ENCODE measurements around the gene NFKBIE. TPM values are rescaled to one million over a fixed set of nuclear protein-coding genes. Genes with fewer than 3 reads are reported as not detected.

The NFKBIE gene
- total and polyA plus RNA-seq, 2 of the 13 experiments (the other 11 are each of a cell fraction or from before 2014, with no cell fraction given), result 6.7 to 14.5 TPM

DNA sequence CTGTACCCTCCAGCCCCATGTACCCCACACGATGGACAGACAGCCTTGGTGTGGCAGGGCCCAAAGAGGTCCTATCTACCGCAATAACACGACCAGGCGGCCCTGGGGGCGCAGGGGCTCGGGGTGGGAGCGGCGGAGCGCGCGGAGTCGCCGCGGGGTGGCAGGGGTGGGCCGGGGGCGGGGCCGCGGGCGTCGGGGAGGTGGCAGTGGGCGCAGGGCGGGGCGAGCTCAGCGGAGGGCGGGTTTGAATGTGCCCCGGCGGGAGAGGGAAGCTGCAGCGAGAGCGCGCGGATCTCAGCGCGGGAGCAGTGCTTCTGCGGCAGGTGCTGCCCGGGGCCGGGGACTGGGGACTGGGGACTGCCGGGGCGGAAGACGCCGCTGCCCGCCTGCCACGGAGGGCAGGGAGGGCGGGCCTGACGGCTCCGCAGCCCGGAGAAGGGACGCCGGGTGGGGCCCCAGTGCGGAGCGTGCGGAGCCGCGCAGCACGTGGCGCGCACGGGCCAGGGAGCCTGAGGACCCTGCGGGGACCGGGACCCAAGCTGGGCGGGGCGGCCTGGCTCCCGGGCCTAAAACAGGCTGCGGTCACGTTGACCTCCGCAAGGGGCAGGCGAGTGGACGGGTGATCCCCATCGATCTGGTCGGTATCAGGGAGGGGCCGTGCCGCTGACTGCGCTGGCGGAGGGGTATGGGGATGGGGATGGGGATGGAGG lies 41.9 kb downstream of the NFKBIE start, which contains the start of gene SLC29A1 (continued):
- TF ChIP-seq, protein P1, sequence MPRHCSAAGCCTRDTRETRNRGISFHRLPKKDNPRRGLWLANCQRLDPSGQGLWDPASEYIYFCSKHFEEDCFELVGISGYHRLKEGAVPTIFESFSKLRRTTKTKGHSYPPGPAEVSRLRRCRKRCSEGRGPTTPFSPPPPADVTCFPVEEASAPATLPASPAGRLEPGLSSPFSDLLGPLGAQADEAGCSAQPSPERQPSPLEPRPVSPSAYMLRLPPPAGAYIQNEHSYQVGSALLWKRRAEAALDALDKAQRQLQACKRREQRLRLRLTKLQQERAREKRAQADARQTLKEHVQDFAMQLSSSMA (CRISPR knock-in tag; IDR thresholded peaks at IDR 0.05), result peak; percentile 88
- TF ChIP-seq RBAK (CRISPR knock-in tag; IDR thresholded peaks at IDR 0.05) (no peak), HMG20B (CRISPR knock-in tag; conservative IDR thresholded peaks at IDR 0.05) (no peak), ZNF660 (CRISPR knock-in tag; IDR thresholded peaks at IDR 0.05; ENCODE audit: borderline replicate concordance, low read depth) (no peak), KLF9 (CRISPR knock-in tag; IDR thresholded peaks at IDR 0.05; ENCODE audit: low read depth) (no peak), ZNF329 (CRISPR knock-in tag; IDR thresholded peaks at IDR 0.05; ENCODE audit: low read depth) (peak; percentile 39; the same call in 1 of the 2 replicates), SRY (CRISPR knock-in tag; IDR thresholded peaks at IDR 0.05) (no peak; the same call in 1 of the 2 replicates), SMAD9 (CRISPR knock-in tag; IDR thresholded peaks at IDR 0.05) (no peak), ZSCAN25 (CRISPR knock-in tag; IDR thresholded peaks at IDR 0.05) (peak; percentile 34; the same call in 1 of the 2 replicates), ZZZ3 (CRISPR knock-in tag; IDR thresholded peaks at IDR 0.05; ENCODE audit: borderline replicate concordance) (no peak; the same call in 1 of the 2 replicates), ZNF225 (CRISPR knock-in tag; IDR thresholded peaks at IDR 0.05) (0 out of 2 replicates have a peak, but pooled peaks have one; percentile 32), ZBTB8A (CRISPR knock-in tag; IDR thresholded peaks at IDR 0.05; ENCODE audit: borderline replicate concordance, low read depth) (no peak)
- TF ChIP-seq, protein P2, sequence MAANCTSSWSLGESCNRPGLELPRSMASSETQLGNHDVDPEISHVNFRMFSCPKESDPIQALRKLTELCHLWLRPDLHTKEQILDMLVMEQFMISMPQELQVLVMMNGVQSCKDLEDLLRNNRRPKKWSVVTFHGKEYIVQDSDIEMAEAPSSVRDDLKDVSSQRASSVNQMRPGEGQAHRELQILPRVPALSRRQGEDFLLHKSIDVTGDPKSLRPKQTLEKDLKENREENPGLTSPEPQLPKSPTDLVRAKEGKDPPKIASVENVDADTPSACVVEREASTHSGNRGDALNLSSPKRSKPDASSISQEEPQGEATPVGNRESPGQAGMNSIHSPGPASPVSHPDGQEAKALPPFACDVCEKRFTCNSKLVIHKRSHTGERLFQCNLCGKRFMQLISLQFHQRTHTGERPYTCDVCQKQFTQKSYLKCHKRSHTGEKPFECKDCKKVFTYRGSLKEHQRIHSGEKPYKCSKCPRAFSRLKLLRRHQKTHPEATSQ (CRISPR knock-in tag; IDR thresholded peaks at IDR 0.05; ENCODE audit: borderline replicate concordance), result 0 out of 2 replicates have a peak, but pooled peaks have one; percentile 21
- TF ChIP-seq, protein P3, sequence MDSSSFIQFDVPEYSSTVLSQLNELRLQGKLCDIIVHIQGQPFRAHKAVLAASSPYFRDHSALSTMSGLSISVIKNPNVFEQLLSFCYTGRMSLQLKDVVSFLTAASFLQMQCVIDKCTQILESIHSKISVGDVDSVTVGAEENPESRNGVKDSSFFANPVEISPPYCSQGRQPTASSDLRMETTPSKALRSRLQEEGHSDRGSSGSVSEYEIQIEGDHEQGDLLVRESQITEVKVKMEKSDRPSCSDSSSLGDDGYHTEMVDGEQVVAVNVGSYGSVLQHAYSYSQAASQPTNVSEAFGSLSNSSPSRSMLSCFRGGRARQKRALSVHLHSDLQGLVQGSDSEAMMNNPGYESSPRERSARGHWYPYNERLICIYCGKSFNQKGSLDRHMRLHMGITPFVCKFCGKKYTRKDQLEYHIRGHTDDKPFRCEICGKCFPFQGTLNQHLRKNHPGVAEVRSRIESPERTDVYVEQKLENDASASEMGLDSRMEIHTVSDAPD (CRISPR knock-in tag; IDR thresholded peaks at IDR 0.05), result no peak
- TF ChIP-seq, protein P4, sequence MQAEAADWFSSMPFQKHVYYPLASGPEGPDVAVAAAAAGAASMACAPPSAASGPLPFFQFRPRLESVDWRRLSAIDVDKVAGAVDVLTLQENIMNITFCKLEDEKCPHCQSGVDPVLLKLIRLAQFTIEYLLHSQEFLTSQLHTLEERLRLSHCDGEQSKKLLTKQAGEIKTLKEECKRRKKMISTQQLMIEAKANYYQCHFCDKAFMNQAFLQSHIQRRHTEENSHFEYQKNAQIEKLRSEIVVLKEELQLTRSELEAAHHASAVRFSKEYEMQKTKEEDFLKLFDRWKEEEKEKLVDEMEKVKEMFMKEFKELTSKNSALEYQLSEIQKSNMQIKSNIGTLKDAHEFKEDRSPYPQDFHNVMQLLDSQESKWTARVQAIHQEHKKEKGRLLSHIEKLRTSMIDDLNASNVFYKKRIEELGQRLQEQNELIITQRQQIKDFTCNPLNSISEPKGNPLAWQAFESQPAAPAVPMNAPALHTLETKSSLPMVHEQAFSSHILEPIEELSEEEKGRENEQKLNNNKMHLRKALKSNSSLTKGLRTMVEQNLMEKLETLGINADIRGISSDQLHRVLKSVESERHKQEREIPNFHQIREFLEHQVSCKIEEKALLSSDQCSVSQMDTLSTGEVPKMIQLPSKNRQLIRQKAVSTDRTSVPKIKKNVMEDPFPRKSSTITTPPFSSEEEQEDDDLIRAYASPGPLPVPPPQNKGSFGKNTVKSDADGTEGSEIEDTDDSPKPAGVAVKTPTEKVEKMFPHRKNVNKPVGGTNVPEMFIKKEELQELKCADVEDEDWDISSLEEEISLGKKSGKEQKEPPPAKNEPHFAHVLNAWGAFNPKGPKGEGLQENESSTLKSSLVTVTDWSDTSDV (CRISPR knock-in tag; IDR thresholded peaks at IDR 0.05), result peak; percentile 48; the same call in 1 of the 2 replicates
- TF ChIP-seq, protein P5, sequence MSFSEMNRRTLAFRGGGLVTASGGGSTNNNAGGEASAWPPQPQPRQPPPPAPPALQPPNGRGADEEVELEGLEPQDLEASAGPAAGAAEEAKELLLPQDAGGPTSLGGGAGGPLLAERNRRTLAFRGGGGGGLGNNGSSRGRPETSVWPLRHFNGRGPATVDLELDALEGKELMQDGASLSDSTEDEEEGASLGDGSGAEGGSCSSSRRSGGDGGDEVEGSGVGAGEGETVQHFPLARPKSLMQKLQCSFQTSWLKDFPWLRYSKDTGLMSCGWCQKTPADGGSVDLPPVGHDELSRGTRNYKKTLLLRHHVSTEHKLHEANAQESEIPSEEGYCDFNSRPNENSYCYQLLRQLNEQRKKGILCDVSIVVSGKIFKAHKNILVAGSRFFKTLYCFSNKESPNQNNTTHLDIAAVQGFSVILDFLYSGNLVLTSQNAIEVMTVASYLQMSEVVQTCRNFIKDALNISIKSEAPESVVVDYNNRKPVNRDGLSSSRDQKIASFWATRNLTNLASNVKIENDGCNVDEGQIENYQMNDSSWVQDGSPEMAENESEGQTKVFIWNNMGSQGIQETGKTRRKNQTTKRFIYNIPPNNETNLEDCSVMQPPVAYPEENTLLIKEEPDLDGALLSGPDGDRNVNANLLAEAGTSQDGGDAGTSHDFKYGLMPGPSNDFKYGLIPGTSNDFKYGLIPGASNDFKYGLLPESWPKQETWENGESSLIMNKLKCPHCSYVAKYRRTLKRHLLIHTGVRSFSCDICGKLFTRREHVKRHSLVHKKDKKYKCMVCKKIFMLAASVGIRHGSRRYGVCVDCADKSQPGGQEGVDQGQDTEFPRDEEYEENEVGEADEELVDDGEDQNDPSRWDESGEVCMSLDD (CRISPR knock-in tag; IDR thresholded peaks at IDR 0.05; ENCODE audit: borderline replicate concordance), result peak; percentile 77; the same call in 1 of the 2 replicates
- TF ChIP-seq, protein P6, sequence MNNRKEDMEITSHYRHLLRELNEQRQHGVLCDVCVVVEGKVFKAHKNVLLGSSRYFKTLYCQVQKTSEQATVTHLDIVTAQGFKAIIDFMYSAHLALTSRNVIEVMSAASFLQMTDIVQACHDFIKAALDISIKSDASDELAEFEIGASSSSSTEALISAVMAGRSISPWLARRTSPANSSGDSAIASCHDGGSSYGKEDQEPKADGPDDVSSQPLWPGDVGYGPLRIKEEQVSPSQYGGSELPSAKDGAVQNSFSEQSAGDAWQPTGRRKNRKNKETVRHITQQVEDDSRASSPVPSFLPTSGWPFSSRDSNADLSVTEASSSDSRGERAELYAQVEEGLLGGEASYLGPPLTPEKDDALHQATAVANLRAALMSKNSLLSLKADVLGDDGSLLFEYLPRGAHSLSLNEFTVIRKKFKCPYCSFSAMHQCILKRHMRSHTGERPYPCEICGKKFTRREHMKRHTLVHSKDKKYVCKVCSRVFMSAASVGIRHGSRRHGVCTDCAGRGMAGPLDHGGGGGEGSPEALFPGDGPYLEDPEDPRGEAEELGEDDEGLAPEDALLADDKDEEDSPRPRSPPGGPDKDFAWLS (CRISPR knock-in tag; IDR thresholded peaks at IDR 0.05; ENCODE audit: borderline replicate concordance), result no peak

All from HepG2 (cell line).